OCI-LY3 (cell line): Measurements from ENCODE around the gene ESRP2.

Experiments used
- H2AFZ ChIP-seq: fragments of 200-600, 300-600 bp; shearing (Covaris generic); 2 replicates; pipeline ENCODE4 v1.6.0; 2014; ENCODE audit warnings: antibody characterized with exemption, low read depth, low read length
- H3K27ac ChIP-seq: fragments of 200-600, 300-600 bp; sonication (generic); 2 replicates; pipeline ENCODE4 v1.5.1; 2014; ENCODE audit warnings: mild to moderate bottlenecking, low read length, moderate library complexity, mixed read lengths
- H3K27me3 ChIP-seq: fragments of 200-600, 300-600 bp; sonication (generic); 2 replicates; pipeline ENCODE4 v1.6.1; 2014; ENCODE audit warnings: low read depth, low read length, mixed read lengths
- H3K36me3 ChIP-seq: fragments of 200-600, 300-600 bp; sonication (generic); replicated peaks from 2 replicates; pipeline ENCODE3; 2014; ENCODE audit warnings: low read depth, low read length, mixed read lengths
- H3K4me1 ChIP-seq: fragments of 300-600, 200-600 bp; sonication (generic); 2 replicates; pipeline ENCODE4 v1.6.1; 2014; ENCODE audit warnings: low read length, mixed read lengths
- H3K4me2 ChIP-seq: fragments of 200-600, 300-600 bp; sonication (generic); 2 replicates; pipeline ENCODE4 v1.6.1; 2014; ENCODE audit warnings: low read length, mixed read lengths
- H3K4me3 ChIP-seq: fragments of 300-600, 200-600 bp; sonication (generic); 2 replicates; pipeline ENCODE4 v1.5.1; 2014; ENCODE audit warnings: antibody characterized with exemption, mild to moderate bottlenecking, low read length, moderate library complexity
- H3K79me2 ChIP-seq: fragments of 300-600, 200-600 bp; shearing (Covaris generic); 2 replicates; pipeline ENCODE4 v1.6.1; 2014; ENCODE audit warnings: mild to moderate bottlenecking, low read length, mixed read lengths
- H3K9ac ChIP-seq: fragments of 300-600, 200-600 bp; shearing (Covaris generic); 2 replicates; pipeline ENCODE4 v1.6.0; 2014; ENCODE audit warnings: mild to moderate bottlenecking, low read length, moderate library complexity
- H3K9me3 ChIP-seq: fragments of 200-600, 300-600 bp; shearing (Covaris generic); 2 replicates; pipeline ENCODE4 v1.6.1; 2014; ENCODE audit warnings: low read length, mixed read lengths; ENCODE audit not compliant: insufficient read depth
- H4K20me1 ChIP-seq: fragments of 200-600, 300-600 bp; sonication (generic); 2 replicates; pipeline ENCODE4 v1.6.1; 2016; ENCODE audit warnings: low read length, mixed read lengths; ENCODE audit not compliant: insufficient read depth
- EZH2phosphoT487 ChIP-seq: fragments of 200-600 bp; shearing (Covaris generic); IDR thresholded peaks from 2 replicates; pipeline ENCODE4 v1.6.1; 2018; ENCODE audit warnings: antibody characterized with exemption, mixed run types, low read depth
- TF ChIP-seq, protein P1 (sequence below): fragments of 200-600, 300-600 bp; sonication (generic); IDR thresholded peaks from 2 replicates; pipeline ENCODE4 v1.5.1; 2014; ENCODE audit warnings: antibody characterized with exemption, low read length, low read depth

ESRP2 gene

GRCh38 chr16:68276223-68276622 is 40.3 kb upstream of the ESRP2 start:
- TF ChIP-seq, protein P1, sequence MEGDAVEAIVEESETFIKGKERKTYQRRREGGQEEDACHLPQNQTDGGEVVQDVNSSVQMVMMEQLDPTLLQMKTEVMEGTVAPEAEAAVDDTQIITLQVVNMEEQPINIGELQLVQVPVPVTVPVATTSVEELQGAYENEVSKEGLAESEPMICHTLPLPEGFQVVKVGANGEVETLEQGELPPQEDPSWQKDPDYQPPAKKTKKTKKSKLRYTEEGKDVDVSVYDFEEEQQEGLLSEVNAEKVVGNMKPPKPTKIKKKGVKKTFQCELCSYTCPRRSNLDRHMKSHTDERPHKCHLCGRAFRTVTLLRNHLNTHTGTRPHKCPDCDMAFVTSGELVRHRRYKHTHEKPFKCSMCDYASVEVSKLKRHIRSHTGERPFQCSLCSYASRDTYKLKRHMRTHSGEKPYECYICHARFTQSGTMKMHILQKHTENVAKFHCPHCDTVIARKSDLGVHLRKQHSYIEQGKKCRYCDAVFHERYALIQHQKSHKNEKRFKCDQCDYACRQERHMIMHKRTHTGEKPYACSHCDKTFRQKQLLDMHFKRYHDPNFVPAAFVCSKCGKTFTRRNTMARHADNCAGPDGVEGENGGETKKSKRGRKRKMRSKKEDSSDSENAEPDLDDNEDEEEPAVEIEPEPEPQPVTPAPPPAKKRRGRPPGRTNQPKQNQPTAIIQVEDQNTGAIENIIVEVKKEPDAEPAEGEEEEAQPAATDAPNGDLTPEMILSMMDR = no peak
- no peak for TF ChIP-seq EZH2phosphoT487
- Histone ChIP-seq H3K27ac (peak overlapping the region; percentile 76), H3K4me1 (peaks cover 35% of the 10 kb centered on the region), H3K4me2 (peak overlapping the region; percentile 38), H2AFZ (no peak overlapping the region), H3K9ac (peak overlapping the region; percentile 15; the same call in 1 of the 2 replicates), H3K36me3 (peaks cover 22% of the 10 kb centered on the region), H3K9me3 (no peaks in the 10 kb centered on the region), H3K27me3 (no peaks in the 10 kb centered on the region), H4K20me1 (peaks cover 12% of the 10 kb centered on the region; the same call in 1 of the 2 replicates), H3K79me2 (peaks cover 26% of the 10 kb centered on the region), H3K4me3 (no peak overlapping the region)

DNA sequence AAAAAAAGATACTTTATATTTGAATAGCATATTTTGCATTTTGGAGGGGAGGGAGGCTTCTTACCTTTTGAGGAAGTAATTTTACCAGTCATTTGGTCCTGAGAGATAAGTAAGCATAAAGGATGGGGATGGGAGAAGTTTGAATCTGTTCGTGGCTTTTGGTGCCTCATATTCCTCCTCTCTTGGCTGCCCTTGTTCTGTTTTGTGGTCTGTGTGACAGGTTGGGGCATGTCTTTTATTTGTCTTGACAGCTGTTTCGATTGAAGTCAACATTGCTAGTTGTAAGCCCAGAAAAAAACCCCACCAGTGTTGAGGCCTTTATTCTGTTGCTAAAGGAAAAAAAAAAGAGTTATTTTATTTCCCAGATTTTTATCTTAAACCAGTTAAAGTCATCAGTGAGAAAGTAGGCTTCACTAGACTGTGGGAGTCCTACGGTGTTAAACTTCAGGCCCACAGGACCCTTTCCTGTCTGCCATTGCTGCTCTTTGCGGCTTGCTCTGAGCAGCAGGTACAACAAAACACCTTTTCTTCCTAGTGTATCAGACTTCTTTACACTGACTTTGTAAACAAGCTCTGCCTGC is 39.8 kb upstream of the ESRP2 start:
- no peak overlapping the region for H2AFZ ChIP-seq
- H3K9ac ChIP-seq = peak overlapping the region; percentile 15; the same call in 1 of the 2 replicates
- peak overlapping the region; percentile 38 for H3K4me2 ChIP-seq
- H4K20me1 ChIP-seq = peaks cover 12% of the 10 kb centered on the region; the same call in 1 of the 2 replicates
- no peaks in the 10 kb centered on the region for H3K27me3 ChIP-seq
- peaks cover 35% of the 10 kb centered on the region for H3K4me1 ChIP-seq
- TF ChIP-seq EZH2phosphoT487 = no peak
- TF ChIP-seq, protein P1 = no peak
- H3K27ac ChIP-seq = peak overlapping the region; percentile 76
- no peak overlapping the region for H3K4me3 ChIP-seq
- H3K36me3 ChIP-seq = peaks cover 22% of the 10 kb centered on the region
- H3K9me3 ChIP-seq = no peaks in the 10 kb centered on the region
- H3K79me2 ChIP-seq = peaks cover 32% of the 10 kb centered on the region

GRCh38 chr16:68274441-68274840 is 38.5 kb upstream of the ESRP2 start:
- no peak overlapping the region for H2AFZ ChIP-seq
- no peaks in the 10 kb centered on the region for H3K9me3 ChIP-seq
- H4K20me1 ChIP-seq = peaks cover 23% of the 10 kb centered on the region; the same call in 1 of the 2 replicates
- no peak overlapping the region for H3K4me2 ChIP-seq
- no peak overlapping the region for H3K9ac ChIP-seq
- H3K4me1 ChIP-seq = peaks cover 35% of the 10 kb centered on the region
- H3K79me2 ChIP-seq = peaks cover 44% of the 10 kb centered on the region
- peaks cover 15% of the 10 kb centered on the region for H3K36me3 ChIP-seq
- TF ChIP-seq EZH2phosphoT487 = no peak
- TF ChIP-seq, protein P1 = no peak
- no peak overlapping the region for H3K4me3 ChIP-seq
- H3K27ac ChIP-seq = no peak overlapping the region
- no peaks in the 10 kb centered on the region for H3K27me3 ChIP-seq

DNA sequence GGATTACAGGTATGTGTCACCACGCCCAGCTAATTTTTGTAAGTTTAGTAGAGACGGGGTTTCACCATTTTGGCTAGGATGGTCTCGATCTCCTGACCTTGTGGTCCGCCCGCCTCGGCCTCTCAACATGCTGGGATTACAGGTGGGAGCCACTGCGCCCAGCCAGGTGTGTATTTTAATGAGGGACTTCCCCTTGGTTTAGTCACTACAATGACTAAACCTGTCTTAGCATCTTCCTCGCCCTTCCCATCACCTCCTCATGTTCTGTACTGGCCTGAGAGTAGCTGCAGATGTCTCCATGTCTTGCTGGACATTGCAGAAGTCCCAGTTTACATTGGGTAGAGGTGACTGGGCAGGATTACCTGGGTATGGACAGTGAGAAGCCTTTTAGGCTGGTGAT is 38.0 kb upstream of the ESRP2 start:
- H2AFZ ChIP-seq = no peak overlapping the region
- H3K4me2 ChIP-seq = no peak overlapping the region
- no peak overlapping the region for H3K4me3 ChIP-seq
- peaks cover 50% of the 10 kb centered on the region for H3K79me2 ChIP-seq
- H3K27me3 ChIP-seq = no peaks in the 10 kb centered on the region
- H4K20me1 ChIP-seq = peaks cover 28% of the 10 kb centered on the region
- TF ChIP-seq, protein P1 = no peak
- TF ChIP-seq EZH2phosphoT487 = no peak
- no peaks in the 10 kb centered on the region for H3K9me3 ChIP-seq
- no peak overlapping the region for H3K27ac ChIP-seq
- peaks cover 19% of the 10 kb centered on the region for H3K36me3 ChIP-seq
- no peak overlapping the region for H3K9ac ChIP-seq
- H3K4me1 ChIP-seq = peaks cover 35% of the 10 kb centered on the region
